Brain microvascular endothelial cell (primary cell): Measurements from ENCODE around the gene NUCB2.
"Not testable (repeated sequence)": the region's sequence is repeated elsewhere in the genome, so short reads cannot be mapped to it uniquely, and the experiment has no call there.

Experiments
- DNase-seq: peaks from one replicate; pipeline ENCODE4 v3.0.0-alpha.2; 2020
- H3K27ac ChIP-seq: fragments of 250-450 bp; sonication (Bioruptor Pico); 2 replicates; pipeline ENCODE4 v1.5.1; 2020; ENCODE audit warnings: mild to moderate bottlenecking, moderate library complexity
- H3K27me3 ChIP-seq: fragments of 250-450 bp; sonication (Bioruptor Pico); replicated peaks from 2 replicates; pipeline ENCODE4 v1.5.1; 2020; ENCODE audit warnings: mild to moderate bottlenecking
- H3K36me3 ChIP-seq: fragments of 250-450 bp; sonication (Bioruptor Pico); replicated peaks from 2 replicates; pipeline ENCODE4 v1.5.1; 2020; ENCODE audit warnings: mild to moderate bottlenecking
- H3K4me3 ChIP-seq: 2 replicates; pipeline ENCODE4 v1.5.1; 2011; ENCODE audit warnings: low read depth, mild to moderate bottlenecking, control low read depth, low read length, moderate library complexity
- in situ Hi-C: cut with HindIII; loops from 2 replicates; pipeline ENCODE4 v1.10.0; 2017; ENCODE audit warnings: low sequenced_read_pairs, low pct_ligation_motif_present
- TF ChIP-seq, protein P1 (sequence below): IDR thresholded peaks from 2 replicates; pipeline ENCODE4 v1.5.1; 2011; ENCODE audit warnings: low read depth, mild to moderate bottlenecking, moderate library complexity, low read length, control low read depth, inconsistent platforms; ENCODE audit errors: missing control alignments

Gene NUCB2

DNA sequence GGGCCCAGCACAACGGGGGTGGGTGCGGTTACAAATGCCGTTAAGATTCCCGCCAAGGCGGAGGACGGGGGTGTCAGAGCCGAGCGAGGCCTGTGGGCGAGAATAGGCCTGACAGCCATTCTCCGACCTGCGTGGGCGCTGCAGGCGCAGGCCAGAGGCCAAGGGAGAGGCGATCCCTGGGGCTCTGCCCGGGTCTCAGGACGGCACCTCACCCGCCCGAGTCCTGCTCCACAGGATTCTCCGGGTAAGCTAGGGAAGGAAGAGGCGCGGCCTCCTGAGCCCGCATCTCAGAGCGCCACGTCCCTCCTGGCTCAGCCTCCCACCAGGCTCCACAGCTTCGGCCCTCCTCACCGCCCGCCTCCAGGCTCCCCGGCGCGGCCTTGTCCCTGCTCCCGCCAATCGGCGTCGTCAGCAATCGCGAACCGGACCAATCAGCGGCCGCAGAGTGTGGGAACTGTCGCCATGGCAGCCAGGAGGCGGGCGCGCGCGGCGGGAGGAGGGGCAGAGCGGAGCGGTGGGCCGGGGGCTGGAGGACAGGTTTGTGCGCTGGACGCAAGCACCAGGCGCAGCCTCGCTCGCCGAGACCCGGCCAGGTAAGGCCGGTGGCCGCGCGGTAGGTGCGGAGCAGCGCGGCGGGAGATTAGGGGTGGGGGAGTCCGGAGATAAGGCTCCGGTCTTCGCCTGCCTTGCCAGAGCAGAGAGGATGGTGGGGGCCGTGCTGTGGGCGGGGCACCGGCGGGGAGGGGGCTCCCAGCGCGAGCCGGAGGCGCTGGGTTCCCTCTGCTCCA is at the start of gene NUCB2:
Gene NUCB2, plus strand, starts transcription at position 504 of the 788 bp plus-strand sequence. CDS start 18,585 bp downstream, outside the sequence.
- Histone ChIP-seq H3K4me3 (peak within 1 kb of the TSS; percentile 83), H3K36me3 (no peaks in the 10 kb centered on the region), H3K27me3 (no peaks in the 10 kb centered on the region), H3K27ac (peak within 1 kb of the TSS; percentile 84)
- TF ChIP-seq, protein P1, sequence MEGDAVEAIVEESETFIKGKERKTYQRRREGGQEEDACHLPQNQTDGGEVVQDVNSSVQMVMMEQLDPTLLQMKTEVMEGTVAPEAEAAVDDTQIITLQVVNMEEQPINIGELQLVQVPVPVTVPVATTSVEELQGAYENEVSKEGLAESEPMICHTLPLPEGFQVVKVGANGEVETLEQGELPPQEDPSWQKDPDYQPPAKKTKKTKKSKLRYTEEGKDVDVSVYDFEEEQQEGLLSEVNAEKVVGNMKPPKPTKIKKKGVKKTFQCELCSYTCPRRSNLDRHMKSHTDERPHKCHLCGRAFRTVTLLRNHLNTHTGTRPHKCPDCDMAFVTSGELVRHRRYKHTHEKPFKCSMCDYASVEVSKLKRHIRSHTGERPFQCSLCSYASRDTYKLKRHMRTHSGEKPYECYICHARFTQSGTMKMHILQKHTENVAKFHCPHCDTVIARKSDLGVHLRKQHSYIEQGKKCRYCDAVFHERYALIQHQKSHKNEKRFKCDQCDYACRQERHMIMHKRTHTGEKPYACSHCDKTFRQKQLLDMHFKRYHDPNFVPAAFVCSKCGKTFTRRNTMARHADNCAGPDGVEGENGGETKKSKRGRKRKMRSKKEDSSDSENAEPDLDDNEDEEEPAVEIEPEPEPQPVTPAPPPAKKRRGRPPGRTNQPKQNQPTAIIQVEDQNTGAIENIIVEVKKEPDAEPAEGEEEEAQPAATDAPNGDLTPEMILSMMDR, result no peak
- in situ Hi-C loops, result no loop called here
- DNase-seq, result peak; percentile 93

DNA sequence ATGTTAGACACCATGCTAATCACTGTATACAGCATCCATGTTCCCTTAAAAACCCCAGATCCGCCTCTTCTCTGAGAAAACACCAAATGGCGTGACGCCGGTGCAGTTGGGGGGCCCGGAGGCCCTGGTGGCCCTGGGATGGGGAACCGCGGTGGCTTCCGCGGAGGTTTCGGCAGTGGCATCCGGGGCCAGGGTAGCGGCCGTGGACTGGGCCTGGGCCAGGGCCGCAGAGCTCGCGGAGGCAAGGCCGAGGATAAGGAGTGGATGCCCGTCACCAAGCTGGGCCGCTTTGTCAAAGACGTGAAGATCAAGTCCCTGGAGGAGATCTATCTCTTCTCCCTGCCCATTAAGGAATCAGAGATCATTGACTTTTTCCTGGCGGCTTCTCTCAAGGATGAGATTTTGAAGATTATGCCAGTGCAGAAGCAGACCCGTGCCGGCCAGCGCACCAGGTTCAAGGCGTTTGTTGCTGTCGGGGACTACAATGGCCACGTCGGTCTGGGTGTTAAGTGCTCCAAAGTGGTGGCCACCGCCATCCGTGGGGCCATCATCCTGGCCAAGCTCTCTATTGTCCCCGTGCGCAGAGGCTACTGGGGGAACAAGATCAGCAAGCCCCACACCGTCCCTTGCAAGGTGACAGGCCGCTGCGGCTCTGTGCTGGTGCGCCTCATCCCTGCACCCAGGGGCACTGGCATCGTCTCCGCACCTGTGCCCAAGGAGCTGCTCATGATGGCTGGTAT is 48.2 kb upstream of the NUCB2 start:
- in situ Hi-C loops, H3K4me3 ChIP-seq, H3K36me3 ChIP-seq, H3K27ac ChIP-seq, DNase-seq, H3K27me3 ChIP-seq: not testable (repeated sequence)

DNA sequence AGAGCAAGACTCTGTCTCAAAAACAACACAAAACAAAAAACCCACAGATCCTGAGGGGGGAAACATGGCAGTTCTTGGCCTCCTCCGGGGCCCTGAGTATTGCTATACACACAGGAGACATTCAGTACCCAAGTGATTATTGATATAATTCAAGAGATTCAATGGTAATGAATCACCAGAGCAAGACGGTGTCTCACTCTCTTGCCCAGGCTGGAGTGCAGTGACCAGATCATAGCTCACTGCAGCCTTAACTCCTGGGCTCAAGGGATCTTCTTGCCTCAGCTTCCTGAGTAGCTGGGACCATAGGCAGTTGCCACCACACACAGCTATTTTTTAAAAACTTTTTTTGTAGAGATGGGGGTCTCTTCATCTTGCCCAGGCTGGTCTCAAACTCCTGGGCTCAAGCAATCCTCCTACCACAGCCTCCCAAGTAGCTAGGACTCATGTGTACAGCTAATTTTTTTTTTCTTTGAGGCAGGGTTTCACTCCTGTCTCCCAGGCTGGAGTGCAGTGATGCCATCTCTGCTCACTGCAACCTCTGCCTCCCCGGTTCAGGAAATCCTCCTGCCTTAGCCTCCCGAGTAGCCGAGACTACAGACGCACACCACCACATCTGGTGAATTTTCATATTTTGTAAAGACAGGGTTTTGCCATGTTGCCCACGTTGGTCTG is 46.9 kb upstream of the NUCB2 start:
- Histone ChIP-seq H3K4me3 (no peak overlapping the region), H3K27me3 (no peaks in the 10 kb centered on the region), H3K36me3 (no peaks in the 10 kb centered on the region), H3K27ac (no peak overlapping the region)
- in situ Hi-C loops, result no loop called here
- TF ChIP-seq, protein P1, result no peak
- DNase-seq, result no peak

DNA sequence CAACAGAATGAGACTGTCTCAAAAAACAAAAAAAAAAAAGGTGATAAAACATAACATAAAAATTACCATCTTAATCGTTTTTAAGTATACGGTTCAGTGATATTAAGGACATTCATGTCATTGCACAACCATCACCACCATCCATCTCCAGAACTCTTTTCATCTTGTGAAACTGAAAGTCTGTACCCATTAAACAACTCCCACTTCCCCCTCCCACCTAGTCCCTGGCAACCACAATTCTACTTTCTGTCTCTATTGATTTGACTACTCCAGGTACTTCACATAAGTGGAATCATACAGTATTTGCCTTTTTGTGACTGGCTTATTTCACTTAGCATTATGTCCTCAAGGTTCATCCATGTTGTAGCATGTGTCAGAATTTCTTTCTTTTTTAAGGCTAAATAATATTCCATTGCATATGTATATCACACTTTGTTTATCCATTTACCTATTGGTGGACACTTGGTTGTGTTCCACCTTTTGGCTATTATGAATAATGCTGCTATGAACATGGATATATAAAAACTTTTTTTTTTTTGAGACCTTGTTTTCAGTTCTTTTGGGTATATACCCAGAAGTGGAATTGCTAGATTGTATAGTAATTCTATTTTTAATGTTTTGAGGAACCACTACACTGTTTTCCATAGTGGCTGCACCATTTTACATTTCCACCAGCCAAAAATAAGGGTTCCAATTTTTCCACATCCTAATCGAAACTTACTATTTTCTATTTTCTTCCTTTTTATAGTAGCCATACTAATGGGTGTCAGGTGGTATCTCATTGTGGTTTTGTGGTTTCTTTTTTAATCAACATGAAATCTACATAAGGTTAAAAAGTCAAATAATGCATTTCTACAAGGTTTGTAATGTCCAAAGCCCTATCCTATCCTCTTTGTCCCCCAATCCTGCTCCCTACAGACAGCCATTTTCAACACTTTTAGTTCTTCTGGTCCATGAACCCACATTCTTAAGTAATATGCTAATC is 45.4 kb upstream of the NUCB2 start:
- no peak overlapping the region for H3K4me3 ChIP-seq
- TF ChIP-seq, protein P1, result no peak
- DNase-seq, result no peak
- H3K27me3 ChIP-seq, result no peaks in the 10 kb centered on the region
- in situ Hi-C loops, result no loop called here
- no peak overlapping the region for H3K27ac ChIP-seq
- no peaks in the 10 kb centered on the region for H3K36me3 ChIP-seq

DNA sequence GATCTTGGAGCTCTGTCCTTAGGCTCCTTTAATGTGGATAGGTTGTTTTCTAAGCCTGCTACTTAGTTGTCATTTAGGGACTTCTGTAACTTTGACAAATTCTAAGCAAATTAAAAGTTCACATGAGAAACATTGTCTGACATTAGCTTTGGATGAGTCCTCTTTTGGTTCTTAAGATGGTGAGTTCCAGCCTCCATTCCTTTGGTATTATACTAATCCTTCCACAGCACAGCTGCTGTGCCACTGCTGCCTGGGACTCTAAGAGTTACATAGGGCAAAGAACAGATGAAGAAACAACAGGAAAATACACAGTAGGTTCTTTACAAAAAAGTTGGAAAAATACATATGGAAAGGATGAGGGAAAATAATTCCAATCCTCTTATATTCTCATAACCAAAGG is 43.4 kb upstream of the NUCB2 start:
- H3K27me3 ChIP-seq, result no peaks in the 10 kb centered on the region
- in situ Hi-C loops, result no loop called here

More for the DNA sequence above, 43.4 kb upstream of the NUCB2 start:
- Histone ChIP-seq H3K27ac (no peak overlapping the region), H3K4me3 (no peak overlapping the region), H3K36me3 (no peaks in the 10 kb centered on the region)
- TF ChIP-seq, protein P1, result no peak
- DNase-seq, result no peak
